ENCODE results near the gene PDE11A. TPM values are rescaled to one million over a fixed set of nuclear protein-coding genes. Genes with fewer than 3 reads are reported as not detected.

The PDE11A gene
- total and polyA plus RNA-seq, 2 experiments from 2014 or later: 0.08 to 0.73 TPM

DNA sequence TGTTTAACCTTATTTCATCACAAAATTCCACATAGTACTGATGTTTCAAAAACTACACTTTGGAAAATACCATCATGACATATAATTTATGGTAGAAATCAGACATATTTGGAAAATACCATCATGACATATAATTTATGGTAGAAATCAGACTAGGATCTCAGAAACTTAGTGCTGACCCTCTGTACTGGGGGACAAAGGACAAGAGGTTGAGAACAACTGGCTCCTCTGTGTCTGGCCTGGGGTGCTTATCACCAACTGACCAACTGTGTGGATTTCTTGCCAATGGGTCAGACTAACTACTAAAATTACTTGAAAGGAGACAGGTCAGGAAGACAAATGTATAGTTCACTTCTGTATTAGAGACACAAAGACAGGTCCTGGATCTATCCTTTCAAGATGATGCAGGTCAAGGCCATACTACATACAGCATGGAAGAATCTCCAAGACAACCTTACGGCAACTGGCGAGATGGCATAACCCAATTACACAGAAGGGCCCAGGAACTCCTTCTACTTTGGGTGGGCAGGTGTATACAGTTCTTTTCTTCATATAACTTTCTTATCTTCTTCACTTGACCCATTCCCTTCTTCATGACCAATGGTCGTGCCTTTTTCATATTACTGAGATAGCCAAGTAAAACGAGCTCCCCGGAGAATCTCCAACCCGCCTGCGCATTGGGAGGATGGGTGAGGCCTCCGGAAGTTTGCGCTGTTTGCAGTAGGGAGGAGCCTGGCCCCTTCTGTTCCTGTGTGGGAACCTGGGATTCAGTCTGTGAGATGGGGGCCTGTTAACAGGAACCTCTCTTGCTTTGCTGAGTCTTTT is 389.5 kb downstream of the PDE11A start (continued):
- TF ChIP-seq, protein P1, sequence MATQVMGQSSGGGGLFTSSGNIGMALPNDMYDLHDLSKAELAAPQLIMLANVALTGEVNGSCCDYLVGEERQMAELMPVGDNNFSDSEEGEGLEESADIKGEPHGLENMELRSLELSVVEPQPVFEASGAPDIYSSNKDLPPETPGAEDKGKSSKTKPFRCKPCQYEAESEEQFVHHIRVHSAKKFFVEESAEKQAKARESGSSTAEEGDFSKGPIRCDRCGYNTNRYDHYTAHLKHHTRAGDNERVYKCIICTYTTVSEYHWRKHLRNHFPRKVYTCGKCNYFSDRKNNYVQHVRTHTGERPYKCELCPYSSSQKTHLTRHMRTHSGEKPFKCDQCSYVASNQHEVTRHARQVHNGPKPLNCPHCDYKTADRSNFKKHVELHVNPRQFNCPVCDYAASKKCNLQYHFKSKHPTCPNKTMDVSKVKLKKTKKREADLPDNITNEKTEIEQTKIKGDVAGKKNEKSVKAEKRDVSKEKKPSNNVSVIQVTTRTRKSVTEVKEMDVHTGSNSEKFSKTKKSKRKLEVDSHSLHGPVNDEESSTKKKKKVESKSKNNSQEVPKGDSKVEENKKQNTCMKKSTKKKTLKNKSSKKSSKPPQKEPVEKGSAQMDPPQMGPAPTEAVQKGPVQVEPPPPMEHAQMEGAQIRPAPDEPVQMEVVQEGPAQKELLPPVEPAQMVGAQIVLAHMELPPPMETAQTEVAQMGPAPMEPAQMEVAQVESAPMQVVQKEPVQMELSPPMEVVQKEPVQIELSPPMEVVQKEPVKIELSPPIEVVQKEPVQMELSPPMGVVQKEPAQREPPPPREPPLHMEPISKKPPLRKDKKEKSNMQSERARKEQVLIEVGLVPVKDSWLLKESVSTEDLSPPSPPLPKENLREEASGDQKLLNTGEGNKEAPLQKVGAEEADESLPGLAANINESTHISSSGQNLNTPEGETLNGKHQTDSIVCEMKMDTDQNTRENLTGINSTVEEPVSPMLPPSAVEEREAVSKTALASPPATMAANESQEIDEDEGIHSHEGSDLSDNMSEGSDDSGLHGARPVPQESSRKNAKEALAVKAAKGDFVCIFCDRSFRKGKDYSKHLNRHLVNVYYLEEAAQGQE (IDR thresholded peaks at IDR 0.05; ENCODE audit: unreplicated experiment): no peak
- TF ChIP-seq CREB1 (CRISPR knock-in tag; IDR thresholded peaks at IDR 0.05; ENCODE audit: low read depth): no peak
- no peak for TF ChIP-seq POLR2AphosphoS5 (IDR thresholded peaks at IDR 0.05; ENCODE audit: low read depth)
- no peak for TF ChIP-seq EZH2 (IDR thresholded peaks at IDR 0.05; ENCODE audit: low read depth, unreplicated experiment)

DNA sequence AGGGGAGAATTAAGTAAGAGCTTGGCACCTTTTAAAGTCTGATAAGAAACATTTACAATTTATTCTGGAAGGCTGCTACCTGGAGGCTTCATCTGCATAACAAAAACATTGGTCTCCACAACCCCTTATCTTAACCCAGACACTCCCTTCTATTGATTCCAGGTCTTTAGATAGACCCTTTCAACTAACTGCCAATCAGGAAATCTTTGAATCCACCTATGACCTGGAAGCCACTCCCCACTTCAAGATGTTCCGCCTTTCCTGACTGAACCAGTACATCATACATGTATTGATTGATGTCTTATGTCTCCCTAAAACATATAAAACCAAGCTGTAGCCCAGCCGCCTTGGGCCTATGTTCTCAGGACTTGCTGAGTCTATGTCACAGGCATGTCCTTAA is 390.6 kb downstream of the PDE11A start:
- peak overlapping the region; percentile 46; the same call in 1 of the 2 replicates for H3K4me2 ChIP-seq
- no peaks in the 10 kb centered on the region for H3K9me3 Mint-ChIP-seq
- no peak overlapping the region for H3K4me3 Mint-ChIP-seq
- peak; percentile 45; the same call in 2 of the 3 replicates for ATAC-seq
- no peaks in the 10 kb centered on the region for H3K27me3 ChIP-seq (ENCODE audit: insufficient read depth)
- H3K27ac ChIP-seq (ENCODE audit: low read depth): no peak overlapping the region
- no peaks in the 10 kb centered on the region for H3K36me3 ChIP-seq (ENCODE audit: insufficient read depth)
- no peaks in the 10 kb centered on the region for H3F3A ChIP-seq (replicated peaks; ENCODE audit: low read depth)
- DNase-seq (ENCODE audit: low spot score): peak; percentile 25
- no peak overlapping the region for H3K4me3 ChIP-seq
- 0 out of 2 replicates have a peak, but pooled peaks cover 3% of the 10 kb centered on the region for H3K9me2 ChIP-seq (ENCODE audit: insufficient read depth)
- H3K27me3 Mint-ChIP-seq (ENCODE audit: insufficient read depth, low read depth, poor library complexity): peaks cover 3% of the 10 kb centered on the region
- H3K79me2 ChIP-seq (replicated peaks; ENCODE audit: insufficient read depth): no peaks in the 10 kb centered on the region
- H3K4me1 ChIP-seq (ENCODE audit: insufficient read depth): peaks cover 7% of the 10 kb centered on the region
- TF ChIP-seq JUNB (IDR thresholded peaks at IDR 0.05; ENCODE audit: unreplicated experiment): no peak
- TF ChIP-seq EZH2phosphoT487 (IDR thresholded peaks at IDR 0.05; ENCODE audit: unreplicated experiment): no peak
- no peak for TF ChIP-seq ZNF114 (CRISPR knock-in tag; IDR thresholded peaks at IDR 0.05)
- TF ChIP-seq, protein P2, sequence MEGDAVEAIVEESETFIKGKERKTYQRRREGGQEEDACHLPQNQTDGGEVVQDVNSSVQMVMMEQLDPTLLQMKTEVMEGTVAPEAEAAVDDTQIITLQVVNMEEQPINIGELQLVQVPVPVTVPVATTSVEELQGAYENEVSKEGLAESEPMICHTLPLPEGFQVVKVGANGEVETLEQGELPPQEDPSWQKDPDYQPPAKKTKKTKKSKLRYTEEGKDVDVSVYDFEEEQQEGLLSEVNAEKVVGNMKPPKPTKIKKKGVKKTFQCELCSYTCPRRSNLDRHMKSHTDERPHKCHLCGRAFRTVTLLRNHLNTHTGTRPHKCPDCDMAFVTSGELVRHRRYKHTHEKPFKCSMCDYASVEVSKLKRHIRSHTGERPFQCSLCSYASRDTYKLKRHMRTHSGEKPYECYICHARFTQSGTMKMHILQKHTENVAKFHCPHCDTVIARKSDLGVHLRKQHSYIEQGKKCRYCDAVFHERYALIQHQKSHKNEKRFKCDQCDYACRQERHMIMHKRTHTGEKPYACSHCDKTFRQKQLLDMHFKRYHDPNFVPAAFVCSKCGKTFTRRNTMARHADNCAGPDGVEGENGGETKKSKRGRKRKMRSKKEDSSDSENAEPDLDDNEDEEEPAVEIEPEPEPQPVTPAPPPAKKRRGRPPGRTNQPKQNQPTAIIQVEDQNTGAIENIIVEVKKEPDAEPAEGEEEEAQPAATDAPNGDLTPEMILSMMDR (conservative IDR thresholded peaks at IDR 0.05; ENCODE audit: low read depth in 2 of 2): no peak
- TF ChIP-seq, protein P3, sequence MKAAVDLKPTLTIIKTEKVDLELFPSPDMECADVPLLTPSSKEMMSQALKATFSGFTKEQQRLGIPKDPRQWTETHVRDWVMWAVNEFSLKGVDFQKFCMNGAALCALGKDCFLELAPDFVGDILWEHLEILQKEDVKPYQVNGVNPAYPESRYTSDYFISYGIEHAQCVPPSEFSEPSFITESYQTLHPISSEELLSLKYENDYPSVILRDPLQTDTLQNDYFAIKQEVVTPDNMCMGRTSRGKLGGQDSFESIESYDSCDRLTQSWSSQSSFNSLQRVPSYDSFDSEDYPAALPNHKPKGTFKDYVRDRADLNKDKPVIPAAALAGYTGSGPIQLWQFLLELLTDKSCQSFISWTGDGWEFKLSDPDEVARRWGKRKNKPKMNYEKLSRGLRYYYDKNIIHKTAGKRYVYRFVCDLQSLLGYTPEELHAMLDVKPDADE (IDR thresholded peaks at IDR 0.05): no peak
- TF ChIP-seq POLR2AphosphoS5 (IDR thresholded peaks at IDR 0.05; ENCODE audit: low read depth): no peak
- TF ChIP-seq EZH2 (IDR thresholded peaks at IDR 0.05; ENCODE audit: low read depth, unreplicated experiment): no peak
- TF ChIP-seq, protein P1 (IDR thresholded peaks at IDR 0.05; ENCODE audit: unreplicated experiment): no peak
- TF ChIP-seq ZNF331 (CRISPR knock-in tag; IDR thresholded peaks at IDR 0.05; ENCODE audit: low read depth): no peak
- TF ChIP-seq CREB1 (CRISPR knock-in tag; IDR thresholded peaks at IDR 0.05; ENCODE audit: low read depth): no peak
- H4K20me1 ChIP-seq (replicated peaks; ENCODE audit: insufficient read depth): no peaks in the 10 kb centered on the region; the same call in 1 of the 2 replicates
- no peaks in the 10 kb centered on the region for H3K36me3 Mint-ChIP-seq (ENCODE audit: low read depth)
- H3K27ac Mint-ChIP-seq: no peak overlapping the region
- H3K4me1 Mint-ChIP-seq: peaks cover 11% of the 10 kb centered on the region
- H2AFZ ChIP-seq: no peak overlapping the region
